GM18502 (cell line): ENCODE data around the gene PKNOX2.

Source experiments
- ATAC-seq: cut with Tn5 transposase; IDR thresholded peaks from one replicate; pipeline ENCODE4 v1.9.1; 2021; ENCODE audit warnings: mild to moderate bottlenecking; ENCODE audit not compliant: unreplicated experiment, poor library complexity

Gene PKNOX2

GRCh38 chr11:125418396-125418795, 253.8 kb downstream of the PKNOX2 start:
- ATAC-seq: no peak

GRCh38 chr11:125422681-125423080, 258.1 kb downstream of the PKNOX2 start:
- ATAC-seq: no peak

- ATAC-seq: no peak
Observed at GRCh38 chr11:125423247-125423849, 258.8 kb downstream of the PKNOX2 start.

- no peak for ATAC-seq
Observed at GRCh38 chr11:125425601-125426000, 261.1 kb downstream of the PKNOX2 start.

GRCh38 chr11:125426818-125427528, 262.4 kb downstream of the PKNOX2 start:
- ATAC-seq: no peak

- peak; percentile 12 for ATAC-seq
Observed at GRCh38 chr11:125428486-125429173, 264.1 kb downstream of the PKNOX2 start.

GRCh38 chr11:125429174-125429707, 264.7 kb downstream of the PKNOX2 start:
- ATAC-seq: peak; percentile 52

GRCh38 chr11:125429807-125430678, 265.5 kb downstream of the PKNOX2 start:
- no peak for ATAC-seq

- no peak for ATAC-seq
Observed at GRCh38 chr11:125431009-125431408, 266.5 kb downstream of the PKNOX2 start.

GRCh38 chr11:125431481-125431880, 266.9 kb downstream of the PKNOX2 start:
- no peak for ATAC-seq

GRCh38 chr11:125433454-125434121, 269.0 kb downstream of the PKNOX2 start:
- ATAC-seq: no peak

GRCh38 chr11:125435461-125436238, 271.1 kb downstream of the PKNOX2 start:
- ATAC-seq: no peak

- ATAC-seq: no peak
Observed at GRCh38 chr11:125441648-125442410, 277.3 kb downstream of the PKNOX2 start.

GRCh38 chr11:125442946-125443345, 278.4 kb downstream of the PKNOX2 start:
- no peak for ATAC-seq

GRCh38 chr11:125443767-125444311, 279.3 kb downstream of the PKNOX2 start:
- ATAC-seq: no peak

GRCh38 chr11:125445731-125446130, 281.2 kb downstream of the PKNOX2 start:
- ATAC-seq: no peak

GRCh38 chr11:125446279-125446678, 281.7 kb downstream of the PKNOX2 start:
- ATAC-seq: no peak

- ATAC-seq: no peak
Observed at GRCh38 chr11:125447721-125448120, 283.2 kb downstream of the PKNOX2 start.
